SK-N-SH (cell line): ENCODE data around the gene ANKUB1. TPM values are rescaled to one million over a fixed set of nuclear protein-coding genes. Genes with fewer than 3 reads are reported as not detected.

Experiments used
- CTCF ChIA-PET: fragments of 300-600, 350-600 bp; formaldehyde crosslinking; extraction: SDS; loops from one replicate; lab custom pipeline; 2021; lab: Yijun Ruan, JAX
- POLR2A ChIA-PET: fragments of 350-600 bp; sonication (Branson Sonifier 250); formaldehyde crosslinking; extraction: SDS; loops from one replicate; lab custom pipeline; 2020; ENCODE audit warnings: antibody characterized with exemption, inconsistent platforms; lab: Yijun Ruan, JAX
- DNase-seq: peaks from one replicate; pipeline ENCODE4 v3.0.0; 2012
- H2AFZ ChIP-seq: fragments of 200-600 bp; sonication (generic); 2 replicates; pipeline ENCODE4 v1.8.1; 2016; ENCODE audit warnings: antibody characterized with exemption, mild to moderate bottlenecking, low read depth
- H3F3A ChIP-seq: fragments of 200-600 bp; sonication (generic); replicated peaks from 2 replicates; pipeline ENCODE3; 2016; ENCODE audit warnings: antibody characterized with exemption, mild to moderate bottlenecking; ENCODE audit not compliant: insufficient read depth
- H3K27ac ChIP-seq, 2 experiments: fragments of 200-500 bp in 1 of 2; fragments of 200-600 bp in 1 of 2; sonication (Bioruptor generic) in 1 of 2; sonication (generic), shearing (Covaris generic) in 1 of 2; 2 replicates each; pipeline versions ENCODE4 v1.5.1 to v1.6.1; 2014 to 2016; ENCODE audit warnings: low read depth in 2 of 2, inconsistent platforms in 1 of 2, low read length in 1 of 2, mild to moderate bottlenecking in 1 of 2, mixed read lengths in 1 of 2
- H3K27me3 ChIP-seq: fragments of 200-600 bp; sonication (generic), shearing (Covaris generic); 2 replicates; pipeline ENCODE4 v1.6.1; 2016; ENCODE audit warnings: mixed run types; ENCODE audit not compliant: insufficient read depth
- H3K36me3 ChIP-seq, 2 experiments: fragments of 200-500 bp in 1 of 2; fragments of 200-600 bp in 1 of 2; sonication (Bioruptor generic) in 1 of 2; sonication (generic) in 1 of 2; replicated peaks in 1 of 2; 2 replicates each; pipeline versions ENCODE3 to v1.5.1; 2014 to 2016; ENCODE audit warnings: low read length in 1 of 2, mild to moderate bottlenecking in 1 of 2; ENCODE audit not compliant: insufficient read depth in 2 of 2, control insufficient read depth in 1 of 2
- H3K4me1 ChIP-seq, 2 experiments: fragments of 200-500 bp in 1 of 2; fragments of 200-600 bp in 1 of 2; sonication (Bioruptor generic) in 1 of 2; sonication (generic), shearing (Covaris generic) in 1 of 2; 2 replicates each; pipeline versions ENCODE4 v1.5.1 to v1.6.1; 2014 to 2016; ENCODE audit warnings: low read depth in 1 of 2, low read length in 1 of 2, mixed run types in 1 of 2; ENCODE audit not compliant: insufficient read depth in 2 of 2, control insufficient read depth in 1 of 2
- H3K4me2 ChIP-seq: fragments of 200-600 bp; sonication (generic), shearing (Covaris generic); 2 replicates; pipeline ENCODE4 v1.6.1; 2017; ENCODE audit warnings: mixed run types
- H3K4me3 ChIP-seq, 2 experiments: fragments of 200-500 bp in 1 of 2; fragments of 200-600 bp in 1 of 2; sonication (Bioruptor generic) in 1 of 2; sonication (generic), shearing (Covaris generic) in 1 of 2; 2 replicates each; pipeline versions ENCODE4 v1.5.1 to v1.8.1; 2014 to 2016; ENCODE audit warnings: low read depth in 2 of 2, inconsistent platforms in 1 of 2, low read length in 1 of 2, mild to moderate bottlenecking in 1 of 2, mixed read lengths in 1 of 2, moderate library complexity in 1 of 2
- H3K79me2 ChIP-seq: fragments of 200-600 bp; sonication (generic); 2 replicates; pipeline ENCODE4 v1.8.1; 2017; ENCODE audit warnings: mild to moderate bottlenecking; ENCODE audit not compliant: insufficient read depth
- H3K9ac ChIP-seq: fragments of 200-600 bp; sonication (generic); 2 replicates; pipeline ENCODE4 v1.6.1; 2017; ENCODE audit warnings: mixed run types
- H3K9me2 ChIP-seq: fragments of 200-600 bp; sonication (generic); 2 replicates; pipeline ENCODE4 v1.6.1; 2017; ENCODE audit warnings: mixed run types
- H3K9me3 ChIP-seq: fragments of 200-600 bp; sonication (generic); 2 replicates; pipeline ENCODE4 v1.6.1; 2017; ENCODE audit warnings: mixed run types, mild to moderate bottlenecking, moderate library complexity
- H4K20me1 ChIP-seq: fragments of 200-600 bp; sonication (generic); 2 replicates; pipeline ENCODE4 v1.6.1; 2017; ENCODE audit warnings: mild to moderate bottlenecking, mixed run types; ENCODE audit not compliant: insufficient read depth
- CTCF ChIP-seq: fragments of 200-600 bp; sonication (generic); IDR thresholded peaks from 2 replicates; pipeline ENCODE4 v1.6.1; 2017; ENCODE audit warnings: antibody characterized with exemption, mild to moderate bottlenecking, moderate library complexity
- EP300 ChIP-seq, 2 experiments: IDR thresholded peaks; 2 replicates each; pipeline versions ENCODE4 v1.4.0 to v1.6.1; 2012; ENCODE audit warnings: borderline replicate concordance in 1 of 2, low read depth in 1 of 2, low read length in 1 of 2
- FOSL2 ChIP-seq: IDR thresholded peaks from 2 replicates; pipeline ENCODE4 v1.4.0; 2012; ENCODE audit warnings: low read depth, mild to moderate bottlenecking, moderate library complexity, borderline replicate concordance
- FOXJ3 ChIP-seq: sonication (generic); formaldehyde crosslinking; IDR thresholded peaks from 2 replicates; pipeline ENCODE4 v1.5.1; 2020; ENCODE audit warnings: mild to moderate bottlenecking, missing genetic modification reagents
- FOXM1 ChIP-seq: IDR thresholded peaks from 2 replicates; pipeline ENCODE4 v1.4.0; 2012; ENCODE audit warnings: low read depth, mild to moderate bottlenecking
- GABPA ChIP-seq: IDR thresholded peaks from 2 replicates; pipeline ENCODE4 v1.4.0; 2012; ENCODE audit warnings: low read depth, mild to moderate bottlenecking
- IRF3 ChIP-seq: fragments of 150-350 bp; IDR thresholded peaks from 2 replicates; pipeline ENCODE4 v1.6.1; 2016; ENCODE audit warnings: mild to moderate bottlenecking, low read depth, low read length
- MEF2A ChIP-seq: IDR thresholded peaks from 2 replicates; pipeline ENCODE4 v1.4.0; 2012; ENCODE audit warnings: low read depth, borderline replicate concordance
- NRF1 ChIP-seq: IDR thresholded peaks from 2 replicates; pipeline ENCODE4 v1.6.1; 2012; ENCODE audit warnings: low read depth, mild to moderate bottlenecking, low read length
- RAD21 ChIP-seq: IDR thresholded peaks from 2 replicates; pipeline ENCODE4 v1.6.1; 2012; ENCODE audit warnings: mild to moderate bottlenecking, low read length
- RCOR1 ChIP-seq: fragments of 150-350 bp; IDR thresholded peaks from 2 replicates; pipeline ENCODE4 v1.6.1; 2017; ENCODE audit warnings: antibody characterized with exemption, low read length
- REST ChIP-seq: IDR thresholded peaks from 2 replicates; pipeline ENCODE4 v1.6.1; 2012; ENCODE audit warnings: mild to moderate bottlenecking, low read depth, low read length, moderate library complexity
- SIN3A ChIP-seq: IDR thresholded peaks from 2 replicates; pipeline ENCODE4 v1.6.1; 2012; ENCODE audit warnings: low read depth, mild to moderate bottlenecking, low read length, moderate library complexity, borderline replicate concordance
- SMC3 ChIP-seq: IDR thresholded peaks from 2 replicates; pipeline ENCODE4 v1.6.1; 2012; ENCODE audit warnings: low read depth, low read length, improper control_type of control experiment
- YY1 ChIP-seq: IDR thresholded peaks from 2 replicates; pipeline ENCODE4 v1.4.0; 2012; ENCODE audit warnings: low read depth, mild to moderate bottlenecking
- ZBTB33 ChIP-seq: IDR thresholded peaks from 2 replicates; pipeline ENCODE4 v1.4.0; 2012; ENCODE audit warnings: low read depth, borderline replicate concordance
- WGBS: methylation state at CpG from one replicate; pipeline ENCODE4 v1.1.6; 2017; ENCODE audit warnings: low lambda C conversion rate; 5-methylcytosine and 5-hydroxymethylcytosine counted together
- polyA plus RNA-seq, 3 experiments: library from polyadenylated mRNA; depleted of rRNA; stranded (reverse); fragments of >200 nt; gene quantifications; 2 replicates each; pipeline ENCODE4 v1.2.3, GENCODE V29; 2012

The ANKUB1 gene
- polyA plus RNA-seq, 1 of the 3 experiments (the other 2 are of a cell fraction): not detected

- Histone ChIP-seq H4K20me1 (no peaks in the 10 kb centered on the region), H2AFZ (no peak overlapping the region), H3K9me2 (no peaks in the 10 kb centered on the region), H3K9me3 (no peaks in the 10 kb centered on the region), H3K27ac (no peak overlapping the region), H3K79me2 (no peaks in the 10 kb centered on the region), H3K4me1 (no peaks in the 10 kb centered on the region), H3K9ac (no peak overlapping the region), H3F3A (no peaks in the 10 kb centered on the region), H3K36me3 (no peaks in the 10 kb centered on the region), H3K27me3 (no peaks in the 10 kb centered on the region), H3K4me3 (no peak overlapping the region), H3K4me2 (no peak overlapping the region)
- TF ChIP-seq IRF3 (no peak), RAD21 (no peak), CTCF (no peak), FOXJ3 (CRISPR knock-in tag) (no peak), FOSL2 (no peak), GABPA (no peak), EP300 (IDR thresholded peaks at IDR 0.05; ENCODE audit: borderline replicate concordance in 1 of 2, low read depth in 1 of 2, low read length in 1 of 2) (no peak), SIN3A (no peak), ZBTB33 (no peak), SMC3 (no peak), NRF1 (no peak), FOXM1 (no peak), MEF2A (no peak), REST (no peak), YY1 (no peak), RCOR1 (no peak)
- WGBS: 83% methylated on average over 1 of the region's 1 CpG
- ChIA-PET CTCF (interaction anchor here (0.9 to 3.2 kb wide), 4 partner anchors 10 to 463 kb away, joined by 3 to 27 read pairs (median 8); no protein-coding TSS in a partner anchor), POLR2A (no interaction called here)
- no peak for DNase-seq
Measured at GRCh38 chr3:149776170-149776569, 16.2 kb downstream of the ANKUB1 start.
